GM18526 (cell line): ENCODE results near the gene OSBPL9.

ENCODE experiments used
- POLR2A ChIP-seq: IDR thresholded peaks from 3 replicates; pipeline ENCODE4 v1.6.1; 2011; ENCODE audit not compliant: insufficient read length; ENCODE audit errors: extremely low read depth

Gene OSBPL9

DNA sequence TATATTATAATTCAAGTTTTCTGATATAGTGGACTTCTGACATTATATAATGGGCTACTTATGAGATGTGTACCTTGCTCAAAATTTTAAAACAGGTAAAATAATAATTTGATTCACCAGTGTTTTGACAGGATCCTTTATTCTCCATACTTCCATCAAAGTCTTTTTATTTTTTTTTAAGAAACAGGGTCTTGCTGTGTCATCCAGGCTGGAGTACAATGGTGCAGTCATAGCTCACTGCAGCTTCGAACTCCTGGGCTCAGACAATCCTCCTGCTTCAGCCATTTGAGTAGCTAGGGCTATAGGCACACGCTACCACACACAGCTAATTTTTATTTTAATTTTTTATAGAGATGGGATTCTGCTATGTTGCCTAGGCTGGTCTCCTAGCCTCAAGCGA, 132.3 kb downstream of the OSBPL9 start:
- no peak for TF ChIP-seq POLR2A

- TF ChIP-seq POLR2A: no peak
Observed at GRCh38 chr1:51750218-51750617, 133.3 kb downstream of the OSBPL9 start.

DNA sequence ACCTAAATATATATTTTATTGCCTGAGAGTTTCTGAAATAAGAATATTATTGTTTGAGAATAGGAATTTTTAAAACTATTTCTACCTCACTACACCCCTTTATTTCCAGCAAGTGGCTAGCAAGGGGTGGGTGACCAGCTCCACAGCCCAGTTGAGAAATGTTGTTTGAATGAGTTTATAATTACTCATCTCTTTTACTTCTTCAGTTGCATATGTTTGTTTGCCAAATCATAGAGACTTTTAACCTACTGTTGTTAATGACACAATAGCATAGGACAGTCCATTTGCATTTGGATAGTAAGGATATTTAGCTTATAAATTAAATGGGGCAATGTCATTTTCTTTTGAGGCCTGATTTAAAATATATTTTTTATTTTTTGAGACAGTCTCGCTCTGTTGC, 133.8 kb downstream of the OSBPL9 start:
- no peak for TF ChIP-seq POLR2A

- no peak for TF ChIP-seq POLR2A
Observed at GRCh38 chr1:51752073-51752948, 135.4 kb downstream of the OSBPL9 start.

DNA sequence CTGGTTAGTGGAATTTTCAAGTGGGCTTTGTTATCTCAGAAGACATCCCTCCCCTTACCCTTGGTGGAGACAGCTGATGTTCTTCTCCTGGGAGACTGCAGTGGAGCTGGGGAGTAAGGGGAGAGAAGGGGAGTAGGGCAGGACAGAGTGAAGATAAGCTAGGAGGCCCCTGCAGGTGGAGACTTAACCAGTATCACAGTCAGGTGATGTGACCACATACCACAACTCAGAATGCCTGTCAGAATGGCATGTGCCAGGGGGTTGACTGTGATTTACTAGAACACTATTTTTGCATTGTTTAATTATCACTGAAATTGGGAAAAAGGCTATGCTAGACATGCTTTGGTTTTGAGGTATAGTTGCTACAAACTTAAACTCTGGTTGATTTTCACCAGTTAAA, 137.1 kb downstream of the OSBPL9 start:
- TF ChIP-seq POLR2A: no peak

DNA sequence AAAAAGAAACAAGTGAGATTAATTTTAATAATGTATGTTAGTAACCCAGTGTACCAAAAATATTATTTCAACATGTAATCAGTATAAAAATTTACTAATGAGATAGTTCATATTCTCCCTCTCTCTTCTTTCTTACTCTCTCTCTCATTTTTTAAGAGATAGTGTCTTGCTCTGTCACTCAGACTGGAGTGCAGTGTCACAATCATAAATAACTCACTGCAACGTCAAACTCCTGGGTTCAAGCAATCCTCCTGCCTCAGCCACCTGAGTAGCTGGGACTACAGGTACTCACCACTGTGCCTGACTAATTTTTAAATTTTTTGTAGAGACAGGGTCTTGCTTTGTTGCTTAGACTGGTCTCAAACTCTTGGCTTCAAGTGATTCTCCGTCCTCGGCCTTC, 137.8 kb downstream of the OSBPL9 start:
- no peak for TF ChIP-seq POLR2A

GRCh38 chr1:51755437-51755836, 138.5 kb downstream of the OSBPL9 start:
- no peak for TF ChIP-seq POLR2A

DNA sequence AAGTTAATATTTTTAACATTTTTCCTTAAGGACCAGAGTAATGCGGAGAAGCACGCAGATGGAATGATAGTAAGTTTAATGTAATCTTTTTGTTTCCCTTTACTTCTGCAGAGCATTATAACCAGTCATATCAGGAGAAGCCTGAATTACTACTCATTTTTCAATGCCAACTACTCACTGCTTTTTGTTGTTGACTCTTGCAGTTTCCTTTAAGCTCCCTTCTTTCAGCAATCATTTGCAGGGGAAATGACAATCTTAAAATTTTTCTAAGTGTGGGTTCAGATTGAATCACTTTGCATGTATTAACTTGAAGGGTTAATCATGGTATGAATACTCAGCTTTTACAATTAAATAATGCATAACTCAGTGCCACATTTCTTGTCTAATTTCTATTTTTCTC, 139.4 kb downstream of the OSBPL9 start:
- TF ChIP-seq POLR2A: no peak

DNA sequence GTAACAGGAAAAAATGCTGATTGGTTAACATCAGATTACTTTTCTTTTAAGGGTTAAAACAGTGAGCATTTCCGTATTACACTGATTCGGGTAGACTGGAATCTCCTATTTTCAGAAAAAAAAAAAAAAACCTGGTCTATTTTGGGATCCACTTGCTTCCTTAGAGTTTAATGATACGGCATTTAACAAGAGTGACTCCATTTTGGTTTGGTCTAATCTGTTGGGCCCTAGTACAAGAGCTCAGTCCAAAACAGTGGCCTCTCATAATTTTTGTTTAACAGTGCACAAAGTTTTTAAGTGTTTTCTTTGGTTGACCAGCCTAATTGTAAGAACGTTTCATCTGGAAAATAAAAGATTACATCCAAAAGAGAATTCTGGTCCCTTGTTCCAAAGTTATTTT, 141.4 kb downstream of the OSBPL9 start:
- no peak for TF ChIP-seq POLR2A

- TF ChIP-seq POLR2A: no peak
Observed at GRCh38 chr1:51760872-51761271, 144.0 kb downstream of the OSBPL9 start.

- TF ChIP-seq POLR2A: no peak
Observed at GRCh38 chr1:51761351-51761750, 144.5 kb downstream of the OSBPL9 start.

DNA sequence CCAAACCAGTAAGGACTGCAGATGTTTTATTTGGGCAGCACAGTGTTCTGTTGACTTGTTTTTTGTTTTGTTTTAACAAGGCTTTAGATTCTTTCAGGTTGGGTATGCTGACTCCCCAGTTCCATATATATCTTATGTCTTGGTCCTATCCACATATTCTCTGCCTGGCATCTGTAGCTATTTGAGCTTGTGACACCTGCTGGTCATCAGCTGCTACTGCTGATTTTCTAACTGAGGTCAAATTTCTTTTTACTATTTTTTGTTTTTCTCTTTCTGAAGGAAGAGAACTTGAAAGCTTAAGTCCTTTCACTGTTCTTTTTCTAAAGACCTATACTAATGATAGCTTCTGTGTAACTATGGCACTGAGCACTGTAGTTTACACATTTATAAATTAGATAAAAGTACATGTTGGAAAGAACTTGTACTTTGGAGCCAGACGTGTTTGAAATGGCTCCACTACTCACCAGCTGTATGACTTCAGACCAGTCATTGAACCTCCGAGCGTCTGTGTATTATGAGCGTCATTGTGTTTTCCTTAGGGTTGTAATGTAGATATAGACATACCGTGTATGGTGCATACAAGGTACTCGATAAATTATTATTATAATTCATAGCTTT, 152.2 kb downstream of the OSBPL9 start:
- no peak for TF ChIP-seq POLR2A

DNA sequence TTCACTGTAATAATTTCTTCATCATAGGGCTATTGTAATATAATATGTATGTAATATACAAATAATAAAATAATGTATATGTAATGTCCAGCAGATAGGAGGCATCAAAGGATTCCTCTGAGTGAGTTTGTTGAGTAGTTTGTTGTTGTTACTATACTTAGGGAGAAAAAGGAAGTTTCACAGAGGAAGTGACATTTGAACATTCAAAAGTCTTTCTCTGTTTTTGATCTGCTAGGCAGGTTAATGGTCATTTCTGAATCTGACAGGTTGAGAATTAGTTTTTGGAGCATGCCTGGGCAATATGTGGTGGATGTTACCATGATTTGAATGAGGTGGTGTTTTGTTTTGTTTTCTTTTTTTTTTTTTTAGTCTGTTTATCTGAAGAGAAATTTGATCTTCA, 159.5 kb downstream of the OSBPL9 start:
- no peak for TF ChIP-seq POLR2A

- no peak for TF ChIP-seq POLR2A
Observed at GRCh38 chr1:51780927-51781326, 164.0 kb downstream of the OSBPL9 start.

DNA sequence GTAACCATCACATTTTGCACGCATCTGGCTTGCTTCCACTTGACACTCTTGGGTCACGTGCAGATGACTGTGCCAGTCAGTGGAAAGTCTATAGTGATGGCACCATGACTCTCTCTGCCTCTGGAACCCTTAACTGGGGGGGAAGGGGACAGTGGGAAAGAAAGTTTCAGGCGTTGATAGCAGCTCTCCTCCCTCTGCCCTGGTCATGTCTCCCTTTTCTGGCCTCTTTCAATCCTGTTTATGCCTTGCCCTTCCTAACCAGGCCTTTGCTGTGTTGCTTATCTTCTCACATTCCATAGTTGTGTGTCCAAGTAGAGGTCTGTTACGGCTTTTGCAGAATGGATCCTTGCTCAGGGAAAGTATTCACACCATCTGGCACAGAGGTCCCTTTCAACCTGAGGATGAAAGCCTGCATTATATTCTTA, 168.1 kb downstream of the OSBPL9 start:
- no peak for TF ChIP-seq POLR2A

- no peak for TF ChIP-seq POLR2A
Observed at GRCh38 chr1:51788938-51789337, 172.0 kb downstream of the OSBPL9 start.

- no peak for TF ChIP-seq POLR2A
Observed at GRCh38 chr1:51789342-51789741, 172.4 kb downstream of the OSBPL9 start.
